ENCODE results near the gene SNW1.

DNA sequence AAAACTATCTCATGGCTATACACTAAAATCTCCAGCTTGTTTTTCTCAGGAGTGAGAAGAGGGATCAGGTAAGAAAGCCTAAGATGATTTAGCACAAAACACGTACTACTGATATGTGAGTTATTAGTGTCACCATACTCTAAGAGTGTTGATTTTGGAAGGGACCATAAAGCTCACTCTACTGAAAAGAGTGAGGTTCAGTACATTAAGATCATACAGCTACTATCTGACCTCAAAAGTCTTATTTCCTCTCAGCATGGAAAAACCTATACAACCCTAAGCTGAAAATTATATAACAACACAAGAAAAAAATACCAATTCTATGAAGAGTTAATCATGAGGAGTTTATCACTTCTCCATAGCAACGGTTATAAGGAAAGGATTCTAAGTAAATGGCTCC lies 19.5 kb downstream of the SNW1 start:
- TF ChIP-seq, protein P1, sequence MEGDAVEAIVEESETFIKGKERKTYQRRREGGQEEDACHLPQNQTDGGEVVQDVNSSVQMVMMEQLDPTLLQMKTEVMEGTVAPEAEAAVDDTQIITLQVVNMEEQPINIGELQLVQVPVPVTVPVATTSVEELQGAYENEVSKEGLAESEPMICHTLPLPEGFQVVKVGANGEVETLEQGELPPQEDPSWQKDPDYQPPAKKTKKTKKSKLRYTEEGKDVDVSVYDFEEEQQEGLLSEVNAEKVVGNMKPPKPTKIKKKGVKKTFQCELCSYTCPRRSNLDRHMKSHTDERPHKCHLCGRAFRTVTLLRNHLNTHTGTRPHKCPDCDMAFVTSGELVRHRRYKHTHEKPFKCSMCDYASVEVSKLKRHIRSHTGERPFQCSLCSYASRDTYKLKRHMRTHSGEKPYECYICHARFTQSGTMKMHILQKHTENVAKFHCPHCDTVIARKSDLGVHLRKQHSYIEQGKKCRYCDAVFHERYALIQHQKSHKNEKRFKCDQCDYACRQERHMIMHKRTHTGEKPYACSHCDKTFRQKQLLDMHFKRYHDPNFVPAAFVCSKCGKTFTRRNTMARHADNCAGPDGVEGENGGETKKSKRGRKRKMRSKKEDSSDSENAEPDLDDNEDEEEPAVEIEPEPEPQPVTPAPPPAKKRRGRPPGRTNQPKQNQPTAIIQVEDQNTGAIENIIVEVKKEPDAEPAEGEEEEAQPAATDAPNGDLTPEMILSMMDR (conservative IDR thresholded peaks at IDR 0.05 in 1 of 2, IDR thresholded peaks at IDR 0.05 in 1 of 2; ENCODE audit: low read depth in 1 of 2, low read length in 2 of 2), result no peak
- TF ChIP-seq EZH2 (IDR thresholded peaks at IDR 0.05; ENCODE audit: low read length, missing control alignments), result no peak

All from fibroblast of lung (primary cell).